Pulmonary artery endothelial cell (primary cell): ENCODE data around the gene WRAP73. TPM values are rescaled to one million over a fixed set of nuclear protein-coding genes. Genes with fewer than 3 reads are reported as not detected.

Source experiments
- total RNA-seq: library from RNA; depleted of rRNA; stranded (reverse); fragments of >200 nt; gene quantifications from 2 replicates; pipeline ENCODE4 v1.2.3, GENCODE V29; 2014

The WRAP73 gene
- total RNA-seq, 1 donor from 2014 or later = 25.5 TPM

Other genes with a start within 250 kb of the WRAP73 start
- 0.35 and 0.66 TPM in 2 replicates for gene ARHGEF16, start 195.4 kb downstream of the WRAP73 start, total RNA-seq
- gene MEGF6, start 38.6 kb downstream of the WRAP73 start, total RNA-seq = 23.3 and 49.2 TPM in 2 replicates
- gene TPRG1L, start 25.1 kb downstream of the WRAP73 start, total RNA-seq = 31.9 and 33.0 TPM in 2 replicates
- under 0.01 TPM in 1 of 2 replicates, not detected in the other for gene TP73, start 2.4 kb upstream of the WRAP73 start, total RNA-seq
- gene CCDC27, start 102.3 kb upstream of the WRAP73 start, total RNA-seq = not detected in 2 replicates
- gene SMIM1, start 122.6 kb upstream of the WRAP73 start, total RNA-seq = 0.74 and 1.6 TPM in 2 replicates
- gene LRRC47, start 146.4 kb upstream of the WRAP73 start, total RNA-seq = 34.7 and 36.1 TPM in 2 replicates
- 16.5 and 42.1 TPM in 2 replicates for gene CEP104, start 207.1 kb upstream of the WRAP73 start, total RNA-seq
- gene DFFB, start 207.4 kb upstream of the WRAP73 start, total RNA-seq = 11.5 and 15.1 TPM in 2 replicates